Activated T-cell treated with anti-CD3 and anti-CD28 coated beads for 4 hours (primary cell): ENCODE results near the gene XPNPEP1.

ENCODE experiments used
- DNase-seq: peaks from one replicate; pipeline ENCODE4 v3.0.0-alpha.2; 2020

XPNPEP1 gene

GRCh38 chr10:109922976-109923921 is at the start of gene XPNPEP1:
XPNPEP1 (minus strand) TSS chr10:109923511; CDS start chr10:109923433, 78 bp downstream.
- peak; percentile 57 for DNase-seq

- DNase-seq = no peak
These were observed 49.2 kb upstream of the XPNPEP1 start for GRCh38 chr10:109972372-109973001.

GRCh38 chr10:109971634-109972033 is 48.3 kb upstream of the XPNPEP1 start:
- no peak for DNase-seq

DNA sequence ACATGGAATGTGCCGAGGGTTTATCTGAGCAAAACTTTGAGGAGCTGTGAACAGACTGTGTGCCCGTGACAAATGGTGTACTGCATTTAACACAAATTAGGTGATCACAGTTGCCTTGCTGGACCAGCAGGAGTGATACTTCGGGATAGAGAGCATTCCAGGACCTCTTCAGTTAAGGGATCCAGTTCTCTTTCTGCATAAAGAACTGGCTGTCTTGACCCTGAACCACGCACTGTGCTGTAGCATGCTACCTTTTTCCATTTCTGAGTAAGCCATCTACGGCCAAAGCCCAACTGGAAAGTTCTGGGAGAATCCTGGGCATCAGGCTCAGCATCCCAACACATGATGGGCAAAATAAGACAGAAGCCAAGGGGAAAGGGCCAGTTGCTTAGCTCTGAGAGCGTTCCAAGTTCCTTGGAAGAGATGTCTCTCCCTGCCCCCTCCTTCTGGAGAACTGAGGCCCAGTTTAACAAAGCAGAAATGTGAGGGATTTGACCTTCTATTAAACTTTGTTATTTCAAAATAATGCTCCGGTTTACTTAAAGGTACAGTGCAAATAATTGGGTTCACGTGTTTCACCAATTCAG is 46.5 kb upstream of the XPNPEP1 start:
- no peak for DNase-seq

DNA sequence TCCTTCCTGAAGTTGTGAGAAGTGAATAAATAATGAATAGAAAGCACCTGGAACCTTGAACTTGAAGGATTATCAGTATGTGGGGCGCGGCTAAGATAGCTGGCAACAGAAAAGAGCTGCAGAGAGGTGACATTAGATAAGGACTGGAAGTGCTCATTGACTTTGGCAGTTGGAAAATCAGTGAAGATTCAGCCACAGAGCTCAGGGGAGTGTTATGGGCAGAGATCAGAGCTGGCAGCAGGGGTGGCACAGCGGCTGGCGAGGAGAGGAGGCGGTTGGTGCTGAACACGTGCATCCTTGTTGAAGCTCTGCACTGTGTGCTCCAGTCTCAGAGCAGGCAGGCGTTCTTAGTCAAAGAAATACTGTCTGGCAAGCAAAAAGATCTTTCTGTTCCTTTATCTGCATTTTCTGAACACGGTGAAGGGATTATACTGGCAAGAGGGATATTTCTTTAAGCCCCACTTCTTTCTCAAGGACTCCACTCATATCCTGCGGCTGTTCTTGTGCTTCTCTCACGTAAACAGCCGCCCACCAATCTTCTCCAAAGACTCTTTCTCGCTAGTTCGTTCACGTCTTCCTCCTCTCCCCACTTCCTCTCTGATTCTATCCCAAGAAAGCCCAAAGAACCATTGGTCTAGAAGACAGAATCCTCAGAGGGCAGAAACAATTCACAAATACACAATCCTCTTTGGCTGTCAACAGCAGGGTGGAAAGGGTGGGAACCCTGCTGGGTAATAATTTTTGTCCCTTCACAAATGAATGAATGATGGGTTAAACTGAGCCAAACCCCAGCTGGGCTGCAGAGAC is 45.8 kb upstream of the XPNPEP1 start:
- DNase-seq = no peak

DNA sequence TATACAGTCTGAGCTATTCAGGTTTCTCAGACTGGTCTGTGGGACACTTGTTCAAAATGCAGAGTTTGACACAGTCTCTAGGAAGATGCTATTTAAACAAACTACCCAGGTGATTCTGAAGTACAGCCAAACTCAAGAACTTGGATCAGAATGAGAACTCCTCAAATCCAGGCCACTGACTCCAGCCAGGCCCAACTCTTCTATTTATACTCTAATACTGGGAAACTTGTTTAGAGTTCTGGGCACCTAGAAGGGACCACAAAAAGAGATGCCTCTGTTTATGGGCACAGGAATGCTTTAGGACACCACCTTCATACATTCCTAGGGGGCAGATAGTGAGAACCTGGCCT is 44.4 kb upstream of the XPNPEP1 start:
- DNase-seq = no peak

DNA sequence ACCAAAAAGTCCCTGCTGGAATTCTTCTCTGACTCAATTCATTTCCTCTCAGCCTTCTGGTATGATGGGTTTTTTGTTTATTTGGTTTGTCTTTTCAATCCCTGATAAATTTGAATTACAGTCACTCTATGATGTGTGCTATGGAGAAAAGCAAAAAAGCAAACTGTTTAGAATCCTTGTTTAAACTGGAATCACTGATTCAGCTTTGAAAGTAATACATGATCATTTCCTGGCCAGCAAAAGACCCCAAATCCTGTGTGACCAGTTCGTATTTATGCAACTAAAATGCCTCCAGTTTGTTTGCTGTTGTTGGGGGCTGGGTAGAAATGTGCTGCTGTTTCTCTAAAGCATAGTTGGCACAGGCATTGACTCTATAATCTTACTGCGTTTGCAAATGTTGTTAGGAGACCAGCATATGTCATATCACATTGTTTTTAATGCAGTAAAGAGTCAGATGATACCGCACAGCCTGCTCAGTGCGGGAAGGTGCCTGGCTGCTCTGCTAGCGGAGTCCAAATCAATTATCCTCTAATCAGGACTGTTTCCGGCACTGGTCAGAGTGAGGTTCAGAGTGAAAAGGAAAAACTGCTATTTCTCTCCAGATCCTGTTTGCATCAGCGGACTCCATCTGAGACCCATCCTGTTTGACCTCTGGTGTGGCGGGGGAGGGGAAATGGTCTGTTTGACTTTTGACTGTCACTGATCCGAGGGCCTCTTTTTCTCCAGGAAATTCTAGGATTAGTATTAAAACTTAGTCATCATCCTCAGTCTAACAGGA is 43.8 kb upstream of the XPNPEP1 start:
- DNase-seq = no peak

DNA sequence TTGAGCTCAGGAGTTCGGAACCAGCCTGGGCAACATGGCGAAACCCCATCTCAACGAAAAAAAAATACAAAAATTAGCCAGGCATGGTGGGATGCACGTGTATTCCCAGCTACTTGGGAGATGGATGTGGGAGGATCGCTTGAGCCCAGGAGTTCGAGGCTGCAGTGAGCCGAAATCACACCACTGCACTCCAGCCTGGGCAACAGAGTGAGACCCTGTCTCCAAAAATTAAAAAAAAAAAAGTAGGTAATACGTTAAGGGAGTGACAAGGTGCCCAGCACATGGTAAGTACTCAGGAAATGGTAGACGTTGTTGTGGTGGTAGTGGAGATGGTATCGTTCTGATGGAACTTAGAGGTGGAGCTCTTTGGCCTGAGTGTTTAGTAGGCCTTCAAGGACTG is 41.0 kb upstream of the XPNPEP1 start:
- DNase-seq = no peak

DNA sequence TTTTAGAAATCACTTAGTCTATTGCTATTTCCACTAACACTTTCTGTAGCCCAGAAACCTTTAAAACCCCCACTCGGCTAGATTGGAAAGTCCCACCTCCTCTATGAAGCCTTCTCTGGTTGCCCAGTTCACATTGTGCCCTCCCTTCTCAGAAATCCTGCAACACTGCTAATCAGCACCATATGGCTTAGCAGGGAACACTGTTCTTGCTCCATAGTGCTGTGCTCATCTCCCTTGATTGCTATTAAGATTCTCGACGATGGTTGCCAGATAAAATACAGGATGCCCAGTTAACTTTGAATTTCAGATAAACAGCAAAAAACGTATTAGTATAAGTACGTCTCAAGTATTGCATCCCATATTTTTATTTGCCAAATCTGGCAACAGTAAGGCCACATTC is 40.1 kb upstream of the XPNPEP1 start:
- no peak for DNase-seq

DNA sequence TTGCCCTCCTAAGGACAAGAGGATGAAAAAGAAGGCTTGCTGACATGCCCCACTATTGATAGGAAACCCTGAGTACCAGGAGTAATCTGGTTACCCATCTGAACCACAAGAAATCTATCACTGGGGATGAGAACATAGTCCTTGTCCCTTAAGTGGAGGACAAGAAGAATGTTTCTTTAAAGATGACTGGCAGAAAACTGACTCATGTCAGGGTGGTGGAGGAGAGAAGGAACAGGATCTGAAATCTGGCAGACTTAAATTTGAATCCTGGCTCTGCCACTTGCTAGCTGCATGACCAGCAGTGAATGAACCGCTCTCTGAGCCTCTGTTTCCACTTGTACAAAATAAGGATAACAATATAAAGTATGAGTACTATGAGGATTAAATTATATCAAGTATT is 38.9 kb upstream of the XPNPEP1 start:
- no peak for DNase-seq

GRCh38 chr10:109961174-109962001 is 38.1 kb upstream of the XPNPEP1 start:
- no peak for DNase-seq

DNA sequence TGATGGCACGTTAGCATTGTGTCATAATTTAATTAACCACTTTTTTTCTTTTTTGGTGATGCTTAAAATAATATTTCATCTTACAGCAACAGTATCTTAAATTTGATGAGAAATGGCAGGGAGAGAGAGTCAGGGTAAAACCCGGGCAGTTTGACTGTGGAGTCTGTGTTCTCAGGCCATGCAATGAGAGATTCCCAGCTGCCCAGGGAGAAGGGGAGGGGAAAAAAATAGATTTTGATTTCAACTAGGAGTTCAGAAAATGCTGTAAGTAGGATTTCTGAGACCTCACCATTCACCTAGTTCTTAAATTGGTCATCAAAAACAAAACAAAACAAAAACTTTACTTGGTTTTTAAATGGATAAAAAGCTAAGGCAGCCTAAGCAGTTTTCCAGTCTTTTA is 37.4 kb upstream of the XPNPEP1 start:
- DNase-seq = no peak

GRCh38 chr10:109959259-109960145 is 36.2 kb upstream of the XPNPEP1 start:
- no peak for DNase-seq

- no peak for DNase-seq
These were observed 34.7 kb upstream of the XPNPEP1 start for GRCh38 chr10:109958059-109958458.

GRCh38 chr10:109957092-109957797 is 33.9 kb upstream of the XPNPEP1 start:
- no peak for DNase-seq

DNA sequence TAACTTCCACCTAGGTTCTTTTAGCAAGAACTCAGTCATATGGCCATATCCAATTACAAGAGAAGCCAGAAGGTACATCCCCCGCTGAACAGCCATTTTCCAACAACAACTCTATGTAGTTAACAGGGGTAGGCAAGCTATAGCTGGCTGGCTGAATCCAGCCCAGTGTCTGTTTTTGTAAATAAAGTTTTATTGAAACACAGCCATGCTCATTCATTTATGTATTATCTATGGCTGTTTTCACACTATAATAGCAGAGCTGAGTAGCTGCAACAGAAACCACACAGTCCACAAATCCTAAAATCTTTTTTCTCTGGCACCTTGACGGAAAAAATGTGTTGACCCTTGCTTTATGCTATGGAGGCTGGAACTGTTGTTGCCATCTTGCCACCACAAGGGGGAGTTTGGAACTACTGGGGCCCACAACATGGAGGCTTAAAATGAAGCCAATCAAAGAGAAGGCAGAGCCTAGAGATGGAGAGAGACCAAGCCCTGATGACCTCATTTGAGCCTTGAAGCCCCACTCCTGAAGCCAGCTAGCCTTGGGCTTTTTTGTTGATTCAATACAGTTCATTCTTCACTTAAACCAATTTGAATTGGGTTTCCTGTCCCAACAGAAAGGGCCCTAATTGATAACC is 33.3 kb upstream of the XPNPEP1 start:
- no peak for DNase-seq

DNA sequence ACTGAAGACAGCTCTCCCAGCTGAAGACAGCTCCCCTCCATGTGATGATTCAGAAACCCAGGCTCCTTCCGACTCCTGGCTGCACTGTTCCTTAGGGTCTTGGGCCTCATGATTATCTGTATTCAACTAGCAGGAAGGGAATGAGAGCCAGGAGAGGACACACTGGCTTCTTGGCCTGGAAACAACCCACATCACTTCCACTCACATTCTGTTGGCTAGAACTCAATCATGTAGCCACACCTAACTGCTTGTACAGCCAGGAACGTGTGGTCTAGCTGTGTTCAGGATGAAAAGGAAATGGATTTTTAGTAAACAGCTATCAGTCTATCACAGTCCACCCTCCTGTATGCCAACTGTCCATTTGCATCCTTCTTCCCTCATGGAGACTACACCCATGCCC is 30.5 kb upstream of the XPNPEP1 start:
- no peak for DNase-seq

GRCh38 chr10:109952526-109952925 is 29.2 kb upstream of the XPNPEP1 start:
- no peak for DNase-seq
